Pancreas (tissue), 10 donors: ENCODE measurements around the gene SLC4A5. TPM values are rescaled to one million over a fixed set of nuclear protein-coding genes. Genes with fewer than 3 reads are reported as not detected.

Experiments used
- ATAC-seq, 4 donors: fragments of 200-7000 bp; cut with Tn5 transposase; one replicate each; pipeline versions ENCODE4 v1.8.0 to v1.9.1; 2020; ENCODE audit warnings: mild to moderate bottlenecking in 4 of 4, moderate library complexity in 4 of 4
- DNase-seq, 6 donors: peaks; one replicate each; pipeline ENCODE4 v3.0.0-alpha.2; 2020
- FAIRE-seq: peaks from 2 replicates; lab custom pipeline; 2012; peaks lifted over from hg19 to GRCh38; lab: Jason Lieb, UNC
- H3K27ac ChIP-seq, 4 donors: fragments of 200-600 bp; sonication (generic); 1 replicate in 3 of 4; 2 replicates in 1 of 4; pipeline versions ENCODE4 v1.5.0 to v1.8.0; 2020
- H3K27me3 ChIP-seq, 4 donors: fragments of 200-600 bp; one replicate each; pipeline ENCODE4 v1.8.0; 2021
- H3K36me3 ChIP-seq, 3 donors: fragments of 200-600 bp; sonication (generic) in 1 of 3; one replicate each; pipeline versions ENCODE4 v1.5.0 to v1.8.0; 2020 to 2021
- H3K4me1 ChIP-seq, 3 donors: fragments of 200-600 bp; one replicate each; pipeline ENCODE4 v1.8.0; 2021
- H3K4me3 ChIP-seq, 4 donors: fragments of 200-600 bp; sonication (generic) in 2 of 4; one replicate each; pipeline versions ENCODE4 v1.5.0 to v1.8.0; 2020 to 2021
- H3K9me3 ChIP-seq, 4 donors: fragments of 200-600 bp; one replicate each; pipeline ENCODE4 v1.8.0; 2021
- CTCF ChIP-seq, 4 donors: fragments of 200-600 bp; sonication (generic) in 3 of 4; IDR thresholded peaks; one replicate each; pipeline versions ENCODE4 v1.5.0 to v1.8.0; 2021; ENCODE audit warnings: antibody characterized with exemption in 4 of 4
- WGBS, 2 donors: extraction: QIAGEN DNeasy Blood & Tissue Kit; methylation state at CpG; one replicate each; pipeline ENCODE4 v1.1.7; 2013; 5-methylcytosine and 5-hydroxymethylcytosine counted together
- intact Hi-C, 3 donors: fragments of 100-400 bp; cut with DNase I; formaldehyde crosslinking; loops; one replicate each; pipeline versions ENCODE4 v1.11.1 to v1.14.2; 2022
- polyA plus RNA-seq, 2 donors: library from polyadenylated mRNA; stranded (reverse); fragments of 200-250 nt; gene quantifications; one replicate each; pipeline ENCODE4 v1.2.3, GENCODE V29; 2013
- total RNA-seq, 6 donors: library from RNA; stranded (reverse); fragmentation: NEBNext Ultra II Directional in 4 of 6; extraction: Animal tissue kit (Norgen Biotek cat#: 25700) in 4 of 6; gene quantifications; one replicate each; pipeline versions ENCODE4 v1.2.1 to v1.2.4, GENCODE V29; 2021 to 2023
- donor health status: healthy with polysubstance abuse.
- donor health status: DM: no; HTN: no; CAD: no; lungs with moderate emphysema.
- donor health status: DM: no; HTN: no; CAD: no.
- donor health status: control.
- donor health status: control.
- donor health status: Bipolar disorder and iron deficiency.
- donor health status: DM: yes; HTN: yes; CAD: no.
- donor health status: DM: no; HTN: no; CAD: no.
- donor health status: DM: no; HTN: no; CAD: no.
- donor health status: DM: yes; HTN: yes; CAD: no.

SLC4A5 gene
- total and polyA plus RNA-seq, 8 donors, result 0.60 to 2.2 (median 1.4) TPM

GRCh38 chr2:74369976-74370375 is 26.8 kb upstream of the SLC4A5 start:
- FAIRE-seq (no peak), DNase-seq (no peak), ATAC-seq (no peak)
- no peaks in the 10 kb centered on the region for H3K27me3 ChIP-seq
- peaks cover 9 to 60% (median 47%) of the 10 kb centered on the region in 3 donors for H3K36me3 ChIP-seq
- intact Hi-C loops, result no loop called here
- no peak overlapping the region for H3K27ac ChIP-seq
- no peak for TF ChIP-seq CTCF (IDR thresholded peaks at IDR 0.05)
- H3K9me3 ChIP-seq, result no peaks in the 10 kb centered on the region
- 95 to 97% methylated on average over 7 of the region's 7 CpGs for WGBS, 2 donors
- no peaks in the 10 kb centered on the region for H3K4me1 ChIP-seq
- no peak overlapping the region for H3K4me3 ChIP-seq

- DNase-seq (no peak), FAIRE-seq (no peak), ATAC-seq (no peak)
- Histone ChIP-seq H3K4me1 (no peaks in the 10 kb centered on the region), H3K4me3 (no peak overlapping the region), H3K27me3 (no peaks in the 10 kb centered on the region), H3K9me3 (no peaks in the 10 kb centered on the region), H3K27ac (no peak overlapping the region), H3K36me3 (peaks cover 9 to 75% (median 55%) of the 10 kb centered on the region in 3 donors)
- 90 to 94% methylated on average over 5 of the region's 5 CpGs for WGBS, 2 donors
- TF ChIP-seq CTCF (IDR thresholded peaks at IDR 0.05), result no peak
- intact Hi-C loops, result no loop called here
Measured at GRCh38 chr2:74368499-74368898, 25.3 kb upstream of the SLC4A5 start.

GRCh38 chr2:74367789-74368188 is 24.6 kb upstream of the SLC4A5 start:
- intact Hi-C loops, result no loop called here

GRCh38 chr2:74366036-74366435 is 22.8 kb upstream of the SLC4A5 start:
- H3K9me3 ChIP-seq, result no peaks in the 10 kb centered on the region
- H3K27me3 ChIP-seq, result no peaks in the 10 kb centered on the region
- TF ChIP-seq CTCF (IDR thresholded peaks at IDR 0.05), result no peak
- DNase-seq (no peak), FAIRE-seq (no peak), ATAC-seq (no peak)
- H3K36me3 ChIP-seq, result peaks cover 11 to 98% (median 60%) of the 10 kb centered on the region in 3 donors
- H3K27ac ChIP-seq, result no peak overlapping the region
- WGBS, 2 donors, result 91 to 96% methylated on average over 3 of the region's 3 CpGs
- H3K4me1 ChIP-seq, result no peaks in the 10 kb centered on the region
- H3K4me3 ChIP-seq, result no peak overlapping the region
- intact Hi-C loops, result no loop called here

More at GRCh38 chr2:74367789-74368188, 24.6 kb upstream of the SLC4A5 start:
- H3K9me3 ChIP-seq, result no peaks in the 10 kb centered on the region
- FAIRE-seq (no peak), DNase-seq (no peak), ATAC-seq (no peak)
- TF ChIP-seq CTCF (IDR thresholded peaks at IDR 0.05), result no peak
- no peak overlapping the region for H3K27ac ChIP-seq
- no peaks in the 10 kb centered on the region for H3K4me1 ChIP-seq
- WGBS, 2 donors, result 97 to 98% methylated on average over 7 of the region's 7 CpGs
- no peaks in the 10 kb centered on the region for H3K27me3 ChIP-seq
- no peak overlapping the region for H3K4me3 ChIP-seq
- H3K36me3 ChIP-seq, result peaks cover 11 to 82% (median 55%) of the 10 kb centered on the region in 3 donors
